ENCODE results near the gene NPHS1. TPM values are rescaled to one million over a fixed set of nuclear protein-coding genes. Genes with fewer than 3 reads are reported as not detected.
"Not testable (repeated sequence)": the region's sequence is repeated elsewhere in the genome, so short reads cannot be mapped to it uniquely, and the experiment has no call there.

Gene NPHS1
- polyA plus RNA-seq, 5 donors: 0.29 to 1.5 (median 0.50) TPM

GRCh38 chr19:35874392-35874930 is 22.2 kb upstream of the NPHS1 start:
- DNase-seq: no peak

DNA sequence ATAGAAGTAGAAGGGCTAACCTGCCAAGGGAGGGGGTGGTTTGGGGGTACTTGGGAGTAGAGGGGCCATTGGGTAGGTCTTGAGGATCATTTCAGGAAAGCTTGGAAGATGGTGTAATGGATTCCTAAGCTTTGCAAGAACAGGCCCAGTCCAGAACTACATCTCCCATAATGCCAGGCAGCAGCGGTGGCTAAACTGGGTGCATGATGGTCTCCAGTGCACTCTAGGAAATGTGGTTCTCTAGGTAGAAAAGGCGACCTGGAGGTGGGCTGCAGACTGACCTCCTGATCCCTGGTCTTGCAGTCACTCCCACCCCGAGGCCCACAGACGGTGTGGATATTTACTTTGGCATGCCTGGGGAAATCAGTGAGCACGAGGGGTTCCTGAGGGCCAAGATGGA is 19.9 kb upstream of the NPHS1 start:
- DNase-seq: no peak

- no peak for DNase-seq
Observed at GRCh38 chr19:35871611-35872010, 19.3 kb upstream of the NPHS1 start.

DNA sequence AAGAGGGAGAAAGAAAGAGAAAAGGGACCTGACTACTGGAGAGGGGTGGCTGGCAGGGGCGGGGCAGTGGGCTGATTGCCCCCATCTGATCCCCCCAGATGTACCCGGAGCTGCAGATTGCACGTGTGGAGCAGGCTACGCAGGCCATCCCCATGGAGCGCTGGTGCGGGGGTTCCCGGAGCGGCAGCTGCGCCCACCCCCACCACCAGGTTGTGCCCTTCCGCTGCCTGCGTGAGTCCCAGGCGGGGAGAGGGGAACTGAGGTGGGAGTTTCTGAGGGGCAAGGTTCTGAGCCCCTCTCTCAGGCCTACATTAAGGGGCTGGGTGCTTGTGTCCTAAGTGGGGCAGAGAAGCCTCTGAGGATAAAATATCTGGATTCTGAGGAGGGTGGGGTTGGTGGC is 18.5 kb upstream of the NPHS1 start:
- DNase-seq: no peak

DNA sequence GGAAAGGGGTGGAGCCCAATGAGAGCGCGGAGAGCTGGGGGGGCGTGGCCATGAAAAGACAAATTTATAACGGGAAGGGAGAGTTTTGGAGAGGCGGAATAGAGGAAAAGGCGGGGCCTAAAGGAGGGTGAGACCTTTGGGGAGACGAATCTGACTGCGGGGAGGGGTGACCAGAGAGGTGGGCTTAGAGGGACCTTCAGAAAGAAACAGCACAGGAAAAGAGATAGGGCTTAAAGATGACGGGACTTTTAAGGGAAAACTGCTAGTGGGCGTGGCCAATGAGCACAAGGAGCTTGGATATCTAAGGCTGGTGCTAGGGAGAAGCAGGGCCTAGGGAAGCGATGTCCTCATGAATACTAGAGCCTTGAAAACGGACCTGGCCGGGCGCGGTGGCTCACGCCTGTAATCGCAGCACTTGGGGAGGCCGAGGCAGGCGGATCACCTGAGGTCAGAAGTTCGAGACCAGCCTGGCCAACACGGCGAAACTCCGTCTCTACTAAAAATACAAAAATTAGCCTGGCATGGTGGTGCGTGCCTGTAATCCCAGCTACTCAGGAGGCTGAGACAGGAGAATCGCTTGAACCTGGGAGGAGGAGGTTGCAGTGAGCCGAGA is 17.9 kb upstream of the NPHS1 start:
- not testable (repeated sequence) for DNase-seq

DNA sequence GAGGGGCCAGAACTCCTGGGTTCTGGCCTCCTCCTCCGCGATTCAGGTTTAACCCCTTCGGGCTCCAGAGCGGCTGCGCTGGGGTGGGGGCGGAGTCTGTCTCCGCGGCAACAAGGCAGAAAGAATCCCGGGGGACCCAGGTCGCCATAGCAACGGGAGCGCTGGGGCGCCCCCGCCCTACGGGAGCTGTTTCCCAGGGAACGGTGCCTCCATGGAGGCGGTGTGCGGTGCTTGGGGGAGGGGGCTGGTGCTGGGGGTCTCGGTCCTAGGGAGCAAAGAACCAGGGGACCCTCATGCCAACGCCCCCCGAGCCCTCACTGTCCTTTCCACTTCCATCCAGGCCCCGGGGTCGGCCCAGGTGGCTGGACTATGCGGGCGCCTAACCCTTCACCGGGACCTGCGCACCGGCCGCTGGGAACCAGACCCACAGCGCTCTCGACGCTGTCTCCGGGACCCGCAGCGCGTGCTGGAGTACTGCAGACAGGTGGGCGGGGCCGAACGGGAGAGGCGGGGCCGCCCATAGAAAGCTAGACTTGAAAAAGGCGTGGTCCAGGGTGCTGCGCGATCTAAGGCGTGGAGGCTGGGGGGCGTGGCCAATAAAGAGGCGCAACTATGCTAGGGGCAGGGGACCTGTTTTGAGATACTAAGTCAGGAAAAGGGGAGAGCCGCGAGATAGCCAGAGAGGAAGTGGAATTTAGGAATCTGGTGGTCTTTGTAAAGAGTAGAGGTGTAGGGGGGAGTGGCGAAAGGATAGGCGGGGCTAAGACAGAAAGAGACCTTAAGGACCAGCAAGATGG is 17.2 kb upstream of the NPHS1 start:
- DNase-seq: no peak

DNA sequence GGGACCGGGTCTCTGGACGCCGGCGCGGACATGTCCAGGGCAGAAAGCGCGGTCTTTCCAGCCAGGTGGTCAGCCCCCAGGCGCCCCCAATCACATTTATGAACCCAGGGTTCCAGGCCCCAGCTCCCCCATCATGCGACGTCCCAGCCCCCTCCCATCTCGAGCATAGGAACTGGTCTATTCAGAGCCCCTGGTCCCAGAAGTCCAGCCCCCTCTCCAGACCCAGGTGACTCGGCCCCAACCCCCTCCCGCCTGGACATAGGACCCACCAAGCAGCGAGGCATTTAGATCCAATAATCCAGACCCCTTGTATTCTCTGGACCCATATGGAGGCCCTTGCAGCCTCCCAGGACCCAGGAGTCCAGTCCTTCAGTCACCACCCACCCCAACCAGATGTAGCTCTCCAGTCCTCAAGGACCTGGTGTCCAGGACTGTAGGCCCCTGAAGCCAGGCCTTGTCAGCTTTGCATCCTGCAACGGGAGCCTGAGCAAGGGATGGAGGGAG is 16.6 kb upstream of the NPHS1 start:
- DNase-seq: no peak

DNA sequence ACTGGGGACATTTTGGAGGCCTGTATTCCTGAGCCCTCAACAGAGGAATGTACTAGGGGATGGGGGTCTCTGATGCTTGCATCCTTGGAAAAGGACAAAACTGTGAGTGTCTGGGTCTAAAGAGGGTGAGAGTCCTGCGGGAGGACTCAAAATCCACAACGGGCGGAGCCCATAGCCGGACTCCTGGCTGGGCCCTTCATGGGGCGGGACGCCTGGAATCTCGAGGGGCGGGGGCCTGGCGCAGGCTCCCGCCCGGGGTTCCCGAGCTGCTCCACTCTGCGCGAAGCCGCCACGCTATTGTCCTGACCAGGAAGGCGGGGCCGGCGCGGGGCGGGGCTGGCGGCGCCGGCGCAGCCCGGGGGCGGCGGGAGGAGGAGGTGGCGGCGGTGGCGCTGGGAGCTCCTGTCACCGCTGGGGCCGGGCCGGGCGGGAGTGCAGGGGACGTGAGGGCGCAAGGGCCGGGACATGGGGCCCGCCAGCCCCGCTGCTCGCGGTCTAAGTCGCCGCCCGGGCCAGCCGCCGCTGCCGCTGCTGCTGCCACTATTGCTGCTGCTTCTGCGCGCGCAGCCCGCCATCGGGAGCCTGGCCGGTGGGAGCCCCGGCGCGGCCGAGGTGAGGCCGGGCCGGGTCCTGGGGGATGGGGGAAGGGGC is 16.0 kb upstream of the NPHS1 start, which contains the start of gene APLP1:
Gene APLP1 (plus strand): TSS at position 403 of the 651 bp plus-strand sequence. CDS start 63 bp downstream, at position 466.
- peak; percentile 35 to 49 for DNase-seq

DNA sequence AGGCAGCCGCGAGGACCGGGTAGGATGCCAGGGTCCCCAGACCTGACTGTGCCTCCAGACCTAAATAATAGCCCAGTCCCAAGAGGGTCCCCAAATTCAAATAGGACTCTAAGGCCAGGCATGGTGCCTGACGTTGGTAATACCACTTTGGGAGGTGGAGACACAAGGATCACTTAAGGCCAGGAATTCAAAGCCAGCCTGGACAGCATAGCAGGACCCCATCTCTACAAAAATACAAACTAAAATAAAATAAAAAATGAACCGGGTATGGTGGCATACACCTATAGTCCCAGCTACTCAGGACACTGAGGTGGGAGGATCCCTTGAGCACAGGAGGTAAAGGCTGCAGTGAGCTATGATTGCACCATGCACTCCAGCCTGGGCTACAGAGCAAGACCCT is 10.7 kb upstream of the NPHS1 start:
- DNase-seq: no peak

GRCh38 chr19:35862528-35862927 is 10.2 kb upstream of the NPHS1 start:
- DNase-seq: no peak

- DNase-seq: no peak
Observed at GRCh38 chr19:35861640-35862160, 9.4 kb upstream of the NPHS1 start.

- DNase-seq: no peak
Observed at GRCh38 chr19:35860818-35861639, 8.7 kb upstream of the NPHS1 start.

DNA sequence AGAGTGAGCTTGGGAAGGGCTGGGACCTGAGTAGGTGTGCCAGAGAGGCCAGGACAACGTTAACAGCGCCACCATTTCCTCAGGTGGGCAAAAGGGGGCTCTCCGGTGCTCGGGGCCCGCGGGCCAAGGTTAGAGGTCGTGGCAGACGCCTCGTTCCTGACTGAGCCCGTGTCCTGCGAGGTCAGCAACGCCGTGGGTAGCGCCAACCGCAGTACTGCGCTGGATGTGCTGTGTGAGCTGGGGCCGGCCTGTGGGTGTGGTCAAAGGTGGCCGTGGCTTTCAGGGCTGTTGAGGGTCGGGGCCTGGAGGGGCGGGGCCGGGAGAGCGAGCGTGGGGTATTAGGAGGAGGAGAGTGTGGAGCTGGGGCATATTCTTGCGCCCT is 8.1 kb upstream of the NPHS1 start:
- no peak for DNase-seq

DNA sequence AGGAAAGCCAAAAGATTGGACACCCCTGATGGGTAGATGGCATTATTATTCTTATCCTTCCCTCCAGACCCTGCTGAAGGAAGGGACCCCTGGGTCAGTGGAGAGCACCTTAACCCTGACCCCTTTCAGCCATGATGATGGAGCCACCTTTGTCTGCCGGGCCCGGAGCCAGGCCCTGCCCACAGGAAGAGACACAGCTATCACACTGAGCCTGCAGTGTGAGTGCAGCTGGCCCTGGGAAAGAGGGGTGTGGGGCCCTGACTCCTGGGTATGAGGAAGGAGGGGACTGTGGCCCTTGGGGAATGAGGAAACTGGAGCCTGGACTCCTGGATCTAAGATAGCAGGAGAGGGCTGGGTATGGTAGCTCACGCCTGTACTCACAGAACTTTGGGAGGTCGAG is 7.1 kb upstream of the NPHS1 start:
- no peak for DNase-seq

DNA sequence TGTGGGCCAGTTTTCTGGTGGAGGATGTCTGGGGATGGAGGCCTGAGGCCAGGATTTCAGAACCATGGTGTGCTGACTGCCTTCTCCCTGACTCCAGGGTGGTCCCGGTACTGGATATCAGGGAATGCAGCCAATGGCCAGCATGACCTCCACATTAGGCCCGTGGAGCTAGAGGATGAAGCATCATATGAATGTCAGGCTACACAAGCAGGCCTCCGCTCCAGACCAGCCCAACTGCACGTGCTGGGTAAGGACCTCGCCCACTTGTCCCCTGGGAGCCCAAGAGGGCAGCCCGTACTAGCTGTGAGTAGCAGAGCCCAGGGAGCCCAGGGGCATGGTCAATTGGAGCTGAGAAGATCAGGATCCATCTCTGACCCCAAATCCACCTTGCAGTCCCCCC is 6.0 kb upstream of the NPHS1 start:
- no peak for DNase-seq

DNA sequence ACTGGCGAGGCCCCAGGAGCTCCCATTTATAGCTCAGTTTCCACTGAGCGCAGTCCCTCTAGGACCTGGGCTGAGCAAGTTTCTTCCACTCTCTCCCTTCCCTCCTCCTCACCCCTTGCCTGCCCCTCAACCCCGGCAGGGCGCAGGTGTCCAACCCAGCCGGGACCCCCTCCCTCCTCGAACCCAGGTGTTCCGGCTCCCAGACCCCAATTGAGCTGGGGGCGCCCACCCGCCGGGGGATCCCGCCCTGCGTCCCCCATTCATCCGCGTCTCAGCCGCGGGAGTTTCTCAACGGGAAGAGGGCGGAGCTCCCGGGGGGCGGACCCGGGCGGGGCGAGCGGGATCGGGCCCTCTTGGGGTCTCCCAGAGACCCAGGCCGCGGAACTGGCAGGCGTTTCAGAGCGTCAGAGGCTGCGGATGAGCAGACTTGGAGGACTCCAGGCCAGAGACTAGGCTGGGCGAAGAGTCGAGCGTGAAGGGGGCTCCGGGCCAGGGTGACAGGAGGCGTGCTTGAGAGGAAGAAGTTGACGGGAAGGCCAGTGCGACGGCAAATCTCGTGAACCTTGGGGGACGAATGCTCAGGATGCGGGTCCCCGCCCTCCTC is 4.3 kb upstream of the NPHS1 start, which contains the start of gene KIRREL2:
Gene KIRREL2 (plus strand): TSS at position 366 of the 604 bp plus-strand sequence. CDS start 209 bp downstream, at position 575.
- no peak for DNase-seq

- DNase-seq: no peak
Observed at GRCh38 chr19:35853038-35853756, 893 bp upstream of the NPHS1 start.

DNA sequence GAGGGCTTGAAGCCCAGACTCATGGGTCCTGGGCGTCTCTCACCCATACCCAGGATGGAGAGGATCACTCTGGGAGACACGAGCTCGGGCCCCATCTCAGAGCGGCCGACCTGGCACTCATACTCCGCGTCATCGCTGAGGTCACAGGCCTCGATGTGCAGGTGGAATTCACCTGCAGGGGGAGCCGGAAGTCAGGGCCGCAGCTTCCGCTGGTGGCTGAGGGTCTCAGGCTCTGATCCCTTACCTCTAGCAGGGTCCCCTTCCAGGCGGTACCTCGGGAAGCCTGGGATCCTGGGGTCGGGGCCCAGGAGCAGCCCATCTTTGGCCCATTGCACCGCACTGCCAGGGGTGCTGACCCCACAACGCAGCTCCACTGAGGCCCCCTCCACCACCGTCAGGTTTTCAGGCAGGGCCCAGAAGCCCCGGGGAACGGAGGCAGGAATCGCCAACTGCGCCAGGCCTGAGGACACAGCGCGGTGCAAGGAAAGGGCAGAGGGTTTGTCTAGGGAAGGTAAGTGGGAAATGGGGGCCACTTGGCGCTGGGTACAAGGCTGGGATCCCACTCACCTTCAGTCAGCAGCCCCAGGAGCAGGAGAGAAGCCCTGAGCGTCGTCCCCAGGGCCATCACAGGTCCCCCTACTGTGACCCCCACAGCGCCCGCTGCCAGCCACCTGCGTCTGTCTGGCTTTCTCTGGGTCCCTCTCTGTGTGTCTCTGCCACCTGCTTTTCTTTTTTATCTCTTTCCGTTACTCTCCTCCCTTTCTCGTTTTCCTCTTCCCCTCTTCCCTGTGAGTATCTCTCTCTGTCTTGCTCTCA is 883 bp downstream of the NPHS1 start:
- DNase-seq: no peak

- no peak for DNase-seq
Observed at GRCh38 chr19:35848919-35849505, 3.3 kb downstream of the NPHS1 start.

Data from right lung (tissue), 5 donors.